NT2/D1 (cell line): ENCODE measurements around the gene LYPLAL1.

Experiments
- YY1 ChIP-seq: IDR thresholded peaks from 2 replicates; pipeline ENCODE4 v1.6.1; 2011; ENCODE audit not compliant: insufficient read length, insufficient read depth
- ZNF274 ChIP-seq: IDR thresholded peaks from 2 replicates; pipeline ENCODE4 v1.6.1; 2011; ENCODE audit warnings: mild to moderate bottlenecking, low read depth, low read length

DNA sequence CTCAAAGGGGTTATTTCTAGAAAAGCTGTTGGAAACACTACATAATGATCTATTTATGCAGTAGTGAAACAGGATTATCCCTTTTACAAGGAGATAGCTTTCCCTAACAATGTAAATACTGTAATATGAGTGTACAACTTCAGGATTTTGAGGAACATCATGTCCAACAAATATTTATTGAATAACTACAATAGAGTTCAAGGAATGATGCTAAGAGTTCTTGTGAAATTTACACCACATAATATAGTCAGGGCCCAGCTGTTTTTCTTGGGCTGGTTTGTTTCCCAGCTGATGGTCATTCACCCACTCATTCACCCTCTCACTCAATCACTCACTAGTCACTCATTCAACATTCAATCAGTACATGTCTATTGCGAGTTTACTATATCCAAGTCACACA, 12.3 kb upstream of the LYPLAL1 start:
- TF ChIP-seq YY1 = no peak
- TF ChIP-seq ZNF274 = no peak
